ENCODE measurements around the gene CWC15.
"Not testable (repeated sequence)": the region's sequence is repeated elsewhere in the genome, so short reads cannot be mapped to it uniquely, and the experiment has no call there.

CWC15 gene

GRCh38 chr11:94948070-94948617 is 25.2 kb downstream of the CWC15 start:
- DNase-seq: no peak

- DNase-seq: no peak
Measured at GRCh38 chr11:94946812-94947211, 26.5 kb downstream of the CWC15 start.

GRCh38 chr11:94941131-94941530 is 32.2 kb downstream of the CWC15 start:
- DNase-seq: no peak

- no peak for DNase-seq
Measured at GRCh38 chr11:94939346-94939745, 34.0 kb downstream of the CWC15 start.

GRCh38 chr11:94938095-94939055 is 35.0 kb downstream of the CWC15 start:
- no peak for DNase-seq

GRCh38 chr11:94934846-94935245 is 38.5 kb downstream of the CWC15 start:
- DNase-seq: no peak

GRCh38 chr11:94934362-94934761 is 39.0 kb downstream of the CWC15 start:
- no peak for DNase-seq

- DNase-seq: no peak
Measured at GRCh38 chr11:94933223-94934130, 39.9 kb downstream of the CWC15 start.

GRCh38 chr11:94932503-94932902 is 40.9 kb downstream of the CWC15 start:
- DNase-seq: no peak

GRCh38 chr11:94932072-94932471 is 41.3 kb downstream of the CWC15 start:
- not testable (repeated sequence) for DNase-seq

- no peak for DNase-seq
Measured at GRCh38 chr11:94928117-94928990, 45.0 kb downstream of the CWC15 start.

GRCh38 chr11:94926698-94927237 is 46.6 kb downstream of the CWC15 start:
- DNase-seq: no peak

- DNase-seq: no peak
Measured at GRCh38 chr11:94926271-94926625, 47.1 kb downstream of the CWC15 start.

GRCh38 chr11:94925422-94926270 is 47.7 kb downstream of the CWC15 start:
- DNase-seq: no peak

- DNase-seq: no peak
Measured at GRCh38 chr11:94924612-94925011, 48.7 kb downstream of the CWC15 start.

GRCh38 chr11:94924171-94924572 is 49.2 kb downstream of the CWC15 start:
- DNase-seq: no peak

GRCh38 chr11:94923004-94923334 is 50.4 kb downstream of the CWC15 start:
- DNase-seq: no peak

GRCh38 chr11:94922321-94923003 is 50.9 kb downstream of the CWC15 start:
- no peak for DNase-seq

GRCh38 chr11:94920311-94920710 is 53.0 kb downstream of the CWC15 start:
- no peak for DNase-seq

- DNase-seq: not testable (repeated sequence)
Measured at GRCh38 chr11:94913718-94914394, 59.5 kb downstream of the CWC15 start.
